ENCODE measurements around the gene MAPKAP1.
A peak's percentile ranks its signal among the peaks of the same experiment; 100 is the strongest.

Gene MAPKAP1

GRCh38 chr9:125612616-125613015 is 94.4 kb downstream of the MAPKAP1 start:
- no peak for DNase-seq (ENCODE audit: low read depth, low spot score)
- no peak overlapping the region for H3K27ac ChIP-seq

GRCh38 chr9:125611121-125611765 is 95.8 kb downstream of the MAPKAP1 start:
- no peak overlapping the region for H3K27ac ChIP-seq
- no peak for DNase-seq (ENCODE audit: low read depth, low spot score)

- no peak for DNase-seq (ENCODE audit: low read depth, low spot score)
- H3K27ac ChIP-seq = no peak overlapping the region
Measured at GRCh38 chr9:125609744-125610143, 97.3 kb downstream of the MAPKAP1 start.

- no peak overlapping the region for H3K27ac ChIP-seq
- DNase-seq (ENCODE audit: low read depth, low spot score) = no peak
Measured at GRCh38 chr9:125608489-125609224, 98.4 kb downstream of the MAPKAP1 start.

- no peak for DNase-seq (ENCODE audit: low read depth, low spot score)
- H3K27ac ChIP-seq = no peak overlapping the region
Measured at GRCh38 chr9:125604196-125604595, 102.8 kb downstream of the MAPKAP1 start.

GRCh38 chr9:125603478-125604021 is 103.5 kb downstream of the MAPKAP1 start:
- no peak overlapping the region for H3K27ac ChIP-seq
- DNase-seq (ENCODE audit: low read depth, low spot score) = no peak

GRCh38 chr9:125601961-125602360 is 105.0 kb downstream of the MAPKAP1 start:
- no peak for DNase-seq (ENCODE audit: low read depth, low spot score)
- no peak overlapping the region for H3K27ac ChIP-seq

- DNase-seq (ENCODE audit: low read depth, low spot score) = no peak
- H3K27ac ChIP-seq = no peak overlapping the region
Measured at GRCh38 chr9:125600194-125600593, 106.8 kb downstream of the MAPKAP1 start.

GRCh38 chr9:125594223-125594610 is 112.8 kb downstream of the MAPKAP1 start:
- H3K27ac ChIP-seq = no peak overlapping the region

GRCh38 chr9:125593581-125594222 is 113.3 kb downstream of the MAPKAP1 start:
- DNase-seq (ENCODE audit: low read depth, low spot score) = no peak
- no peak overlapping the region for H3K27ac ChIP-seq

More at GRCh38 chr9:125594223-125594610, 112.8 kb downstream of the MAPKAP1 start:
- no peak for DNase-seq (ENCODE audit: low read depth, low spot score)

GRCh38 chr9:125591888-125592287 is 115.1 kb downstream of the MAPKAP1 start:
- DNase-seq (ENCODE audit: low read depth, low spot score) = no peak
- H3K27ac ChIP-seq = no peak overlapping the region

GRCh38 chr9:125591245-125591644 is 115.8 kb downstream of the MAPKAP1 start:
- no peak for DNase-seq (ENCODE audit: low read depth, low spot score)
- no peak overlapping the region for H3K27ac ChIP-seq

- peak overlapping the region; percentile 5 for H3K27ac ChIP-seq
- no peak for DNase-seq (ENCODE audit: low read depth, low spot score)
Measured at GRCh38 chr9:125589287-125589686, 117.7 kb downstream of the MAPKAP1 start.

GRCh38 chr9:125587819-125588460 is 119.1 kb downstream of the MAPKAP1 start:
- H3K27ac ChIP-seq = no peak overlapping the region
- DNase-seq (ENCODE audit: low read depth, low spot score) = no peak

GRCh38 chr9:125586172-125586511 is 120.9 kb downstream of the MAPKAP1 start:
- no peak overlapping the region for H3K27ac ChIP-seq
- no peak for DNase-seq (ENCODE audit: low read depth, low spot score)

GRCh38 chr9:125585503-125586171 is 121.4 kb downstream of the MAPKAP1 start:
- no peak for DNase-seq (ENCODE audit: low read depth, low spot score)
- H3K27ac ChIP-seq = no peak overlapping the region

- H3K27ac ChIP-seq = no peak overlapping the region
- no peak for DNase-seq (ENCODE audit: low read depth, low spot score)
Measured at GRCh38 chr9:125580701-125581286, 126.2 kb downstream of the MAPKAP1 start.

- no peak for DNase-seq (ENCODE audit: low read depth, low spot score)
- H3K27ac ChIP-seq = no peak overlapping the region
Measured at GRCh38 chr9:125579030-125579932, 127.7 kb downstream of the MAPKAP1 start.
